Liver (tissue), 9 donors: ENCODE data around the gene NOC4L. TPM values are rescaled to one million over a fixed set of nuclear protein-coding genes. Genes with fewer than 3 reads are reported as not detected.

Experiments
- DNase-seq: peaks from one replicate; pipeline ENCODE4 v3.0.0-alpha.2; 2017; ENCODE audit warnings: low spot score
- H3K27ac ChIP-seq, 2 donors: one replicate each; pipeline ENCODE4 v1.7.0; 2013; ENCODE audit warnings: inconsistent platforms in 2 of 2, low read length in 2 of 2, control low read depth in 1 of 2, low read depth in 1 of 2, mild to moderate bottlenecking in 1 of 2
- H3K27me3 ChIP-seq, 4 donors: one replicate each; pipeline versions ENCODE4 v1.6.1 to v1.7.0; 2013; ENCODE audit warnings: low read length in 3 of 4, inconsistent platforms in 1 of 4, mild to moderate bottlenecking in 1 of 4, moderate library complexity in 1 of 4; ENCODE audit not compliant: control insufficient read depth in 4 of 4, insufficient read depth in 4 of 4
- H3K36me3 ChIP-seq, 4 donors: one replicate each; pipeline versions ENCODE4 v1.6.1 to v1.7.0; 2013; ENCODE audit warnings: low read length in 3 of 4, mild to moderate bottlenecking in 3 of 4, low read depth in 1 of 4, moderate library complexity in 1 of 4; ENCODE audit not compliant: control insufficient read depth in 4 of 4, insufficient read depth in 3 of 4
- H3K4me1 ChIP-seq, 4 donors: one replicate each; pipeline versions ENCODE4 v1.6.1 to v1.7.0; 2013; ENCODE audit warnings: low read length in 3 of 4, mild to moderate bottlenecking in 3 of 4, moderate library complexity in 1 of 4; ENCODE audit not compliant: control insufficient read depth in 4 of 4, insufficient read depth in 4 of 4
- H3K4me3 ChIP-seq, 3 donors: one replicate each; pipeline versions ENCODE4 v1.6.1 to v1.7.0; 2013; ENCODE audit warnings: low read length in 3 of 3, control low read depth in 1 of 3, low read depth in 1 of 3, mild to moderate bottlenecking in 1 of 3
- H3K9ac ChIP-seq, 2 donors: one replicate each; pipeline ENCODE4 v1.7.0; 2013; ENCODE audit warnings: low read length in 2 of 2, mild to moderate bottlenecking in 2 of 2, moderate library complexity in 2 of 2, control low read depth in 1 of 2, low read depth in 1 of 2
- H3K9me3 ChIP-seq, 4 donors: one replicate each; pipeline versions ENCODE4 v1.6.1 to v1.7.0; 2013; ENCODE audit warnings: low read length in 3 of 4; ENCODE audit not compliant: control insufficient read depth in 4 of 4
- CTCF ChIP-seq: fragments of 150-350 bp; IDR thresholded peaks from 2 replicates; pipeline ENCODE4 v1.5.1; 2017; ENCODE audit warnings: improper control_type of control experiment, low read depth, low read length; ENCODE audit not compliant: missing input control
- EGR1 ChIP-seq, 2 donors: IDR thresholded peaks; 2 replicates each; pipeline ENCODE4 v1.6.1; 2016 to 2018; ENCODE audit warnings: antibody characterized with exemption in 2 of 2, low read depth in 2 of 2
- FOXA1 ChIP-seq: IDR thresholded peaks from 2 replicates; pipeline ENCODE4 v1.6.1; 2016; ENCODE audit warnings: antibody characterized with exemption
- GABPA ChIP-seq, 2 donors: IDR thresholded peaks in 1 of 2; conservative IDR thresholded peaks in 1 of 2; 2 replicates each; pipeline ENCODE4 v1.6.1; 2016; ENCODE audit warnings: antibody characterized with exemption in 2 of 2, mild to moderate bottlenecking in 1 of 2, moderate library complexity in 1 of 2
- HNF4A ChIP-seq, 2 donors: conservative IDR thresholded peaks; 2 replicates each; pipeline ENCODE4 v1.6.1; 2016; ENCODE audit warnings: antibody characterized with exemption in 2 of 2, mild to moderate bottlenecking in 2 of 2
- HNF4G ChIP-seq: IDR thresholded peaks from 2 replicates; pipeline ENCODE4 v1.6.1; 2016; ENCODE audit warnings: antibody characterized with exemption
- JUND ChIP-seq, 2 donors: IDR thresholded peaks; 2 replicates each; pipeline ENCODE4 v1.6.1; 2016; ENCODE audit warnings: antibody characterized with exemption in 2 of 2
- REST ChIP-seq: IDR thresholded peaks from 2 replicates; pipeline ENCODE4 v1.6.1; 2016; ENCODE audit warnings: antibody characterized with exemption, mild to moderate bottlenecking
- RXRA ChIP-seq, 2 donors: IDR thresholded peaks; 2 replicates each; pipeline ENCODE4 v1.6.1; 2017 to 2018; ENCODE audit warnings: antibody characterized with exemption in 2 of 2, mild to moderate bottlenecking in 1 of 2
- SP1 ChIP-seq: IDR thresholded peaks from 2 replicates; pipeline ENCODE4 v1.6.1; 2018; ENCODE audit warnings: antibody characterized with exemption, mild to moderate bottlenecking
- TAF1 ChIP-seq: conservative IDR thresholded peaks from 2 replicates; pipeline ENCODE4 v1.6.1; 2016; ENCODE audit warnings: antibody characterized with exemption, mild to moderate bottlenecking
- ZBTB33 ChIP-seq: IDR thresholded peaks from 2 replicates; pipeline ENCODE4 v1.6.1; 2016; ENCODE audit warnings: antibody characterized with exemption
- WGBS: extraction: QIAGEN DNeasy Blood & Tissue Kit; methylation state at CpG from one replicate; pipeline ENCODE4 v1.1.7; 2013; 5-methylcytosine and 5-hydroxymethylcytosine counted together
- polyA plus RNA-seq, 2 donors: library from polyadenylated mRNA; stranded (reverse) in 1 of 2; unstranded in 1 of 2; fragments of 200-250 nt in 1 of 2; fragments of >200 nt in 1 of 2; fragmentation: Nextera tagmentation in 1 of 2; extraction: Ambion mirVana in 1 of 2; gene quantifications; one replicate each; pipeline versions ENCODE4 v1.2.1 to v1.2.3, GENCODE V29; 2013 to 2015
- total RNA-seq, 2 donors: library from RNA; depleted of rRNA; stranded (reverse); fragments of >200 nt; gene quantifications; one replicate each; pipeline ENCODE4 v1.2.3, GENCODE V29; 2014
- donor health status: healthy.
- donor health status: healthy.
- donor health status: healthy.
- donor health status: healthy.
- donor health status: healthy.

NOC4L gene
- total and polyA plus RNA-seq, 4 donors: 6.4 to 11.6 (median 8.4) TPM

- 91% methylated on average over 15 of the region's 15 CpGs for WGBS
- H3K4me3 ChIP-seq: no peak overlapping the region
- DNase-seq: no peak
- peaks cover 2 to 14% (median 11%) of the 10 kb centered on the region in 4 donors for H3K4me1 ChIP-seq
- no peak overlapping the region for H3K27ac ChIP-seq
- H3K36me3 ChIP-seq: peaks cover 0 to 7% (median 0%) of the 10 kb centered on the region in 4 donors
- H3K9ac ChIP-seq: no peak overlapping the region
- H3K27me3 ChIP-seq: no peaks in the 10 kb centered on the region
- TF ChIP-seq EGR1 (IDR thresholded peaks at IDR 0.05; ENCODE audit: low read depth in 2 of 2) (no peak), FOXA1 (no peak), CTCF (no peak), RXRA (IDR thresholded peaks at IDR 0.05) (no peak), JUND (IDR thresholded peaks at IDR 0.05) (no peak), ZBTB33 (no peak), GABPA (IDR thresholded peaks at IDR 0.05 in 1 of 2, conservative IDR thresholded peaks at IDR 0.05 in 1 of 2) (no peak), HNF4A (conservative IDR thresholded peaks at IDR 0.05) (no peak), SP1 (no peak), TAF1 (no peak), HNF4G (no peak)
- H3K9me3 ChIP-seq: no peaks in the 10 kb centered on the region
Measured at GRCh38 chr12:132160601-132161035, 16.4 kb downstream of the NOC4L start.

GRCh38 chr12:132161036-132161781 lies 17.0 kb downstream of the NOC4L start:
- DNase-seq: no peak
- no peak overlapping the region for H3K4me3 ChIP-seq
- H3K9ac ChIP-seq: no peak overlapping the region
- no peaks in the 10 kb centered on the region for H3K27me3 ChIP-seq
- no peak for TF ChIP-seq CTCF
- TF ChIP-seq REST: no peak
- TF ChIP-seq SP1: no peak
- WGBS: 69% methylated on average over 14 of the region's 14 CpGs
- H3K4me1 ChIP-seq: peaks cover 2 to 14% (median 11%) of the 10 kb centered on the region in 4 donors
- H3K9me3 ChIP-seq: no peaks in the 10 kb centered on the region
- no peak overlapping the region for H3K27ac ChIP-seq
- H3K36me3 ChIP-seq: peaks cover 0 to 7% (median 0%) of the 10 kb centered on the region in 4 donors
